ENCODE data around the gene FMC1.

FMC1 gene

DNA sequence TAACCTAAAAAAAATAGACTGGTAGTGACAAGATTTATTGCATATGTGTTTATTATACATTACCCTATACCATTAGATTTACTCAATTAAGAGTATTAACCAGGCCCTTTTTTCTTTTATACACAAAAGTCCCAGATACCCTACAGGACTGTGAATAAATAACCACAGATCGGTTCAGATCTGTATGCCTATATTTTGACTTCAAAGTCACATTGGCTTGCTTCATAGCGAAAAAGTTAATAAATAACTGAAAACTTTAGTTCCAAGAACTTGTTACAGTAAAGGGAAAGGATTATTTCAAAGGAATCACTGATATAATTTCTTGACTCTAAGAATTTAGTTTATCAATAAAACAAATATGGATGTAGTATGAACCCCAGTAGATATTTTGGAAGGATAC lies 41.8 kb upstream of the FMC1 start:
- H3K36me3 ChIP-seq (ENCODE audit: insufficient read depth, low read length) = peaks cover 6% of the 10 kb centered on the region; the same call in 1 of the 2 replicates
- no peaks in the 10 kb centered on the region for H3K4me1 ChIP-seq (ENCODE audit: insufficient read depth, low read length, poor library complexity, severe bottlenecking)
- no peaks in the 10 kb centered on the region for H4K20me1 ChIP-seq (ENCODE audit: insufficient read depth, low read length, poor library complexity, severe bottlenecking)
- no peaks in the 10 kb centered on the region for H3K27me3 ChIP-seq (ENCODE audit: insufficient read depth, low read length, poor library complexity, severe bottlenecking)
- H3K9ac ChIP-seq (ENCODE audit: low read depth, low read length, poor library complexity, severe bottlenecking) = no peak overlapping the region
- no peak for TF ChIP-seq CTCF (conservative IDR thresholded peaks at IDR 0.05; ENCODE audit: low read length)
- TF ChIP-seq EZH2phosphoT487 (IDR thresholded peaks at IDR 0.05; ENCODE audit: borderline replicate concordance) = no peak
- no peaks in the 10 kb centered on the region for H3K9me3 ChIP-seq (ENCODE audit: insufficient read depth, low read depth, low read length)
- no peak overlapping the region for H3K4me3 ChIP-seq (ENCODE audit: low read length, poor library complexity, severe bottlenecking)
- H3K9me2 ChIP-seq (replicated peaks; ENCODE audit: low read depth, low read length) = no peaks in the 10 kb centered on the region
- no peak overlapping the region for H2AFZ ChIP-seq (ENCODE audit: low read length)
- no peak overlapping the region for H3K4me2 ChIP-seq (ENCODE audit: low read depth, low read length, poor library complexity, severe bottlenecking)
- no peaks in the 10 kb centered on the region for H3K79me2 ChIP-seq (ENCODE audit: insufficient read depth, low read length)
- no peaks in the 10 kb centered on the region for H3F3A ChIP-seq (ENCODE audit: low read depth)

DNA sequence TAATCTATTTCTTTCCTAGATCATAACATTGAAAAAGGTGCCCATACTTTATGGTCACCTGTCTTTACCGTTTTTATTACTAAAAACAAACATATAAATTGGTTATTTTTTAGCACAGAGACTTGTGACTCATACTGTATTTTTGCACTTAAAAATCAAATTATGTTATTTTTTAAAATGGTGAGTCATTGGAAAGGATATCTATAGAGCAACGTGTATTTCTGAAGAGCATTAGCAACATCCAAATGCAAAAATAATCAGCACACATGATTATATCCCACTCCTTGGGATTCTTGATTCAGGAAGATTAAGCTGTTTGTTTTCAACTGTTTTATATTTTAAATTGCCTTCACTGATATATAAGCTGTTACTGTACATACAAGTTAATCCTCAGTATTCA lies 40.7 kb upstream of the FMC1 start:
- no peaks in the 10 kb centered on the region for H3F3A ChIP-seq (ENCODE audit: low read depth)
- no peak overlapping the region for H3K4me3 ChIP-seq (ENCODE audit: low read length, poor library complexity, severe bottlenecking)
- H3K4me2 ChIP-seq (ENCODE audit: low read depth, low read length, poor library complexity, severe bottlenecking) = no peak overlapping the region
- H3K9me3 ChIP-seq (ENCODE audit: insufficient read depth, low read depth, low read length) = no peaks in the 10 kb centered on the region
- no peaks in the 10 kb centered on the region for H3K4me1 ChIP-seq (ENCODE audit: insufficient read depth, low read length, poor library complexity, severe bottlenecking)
- H4K20me1 ChIP-seq (ENCODE audit: insufficient read depth, low read length, poor library complexity, severe bottlenecking) = no peaks in the 10 kb centered on the region
- no peak overlapping the region for H2AFZ ChIP-seq (ENCODE audit: low read length)
- H3K36me3 ChIP-seq (ENCODE audit: insufficient read depth, low read length) = peaks cover 5% of the 10 kb centered on the region; the same call in 1 of the 2 replicates
- H3K27me3 ChIP-seq (ENCODE audit: insufficient read depth, low read length, poor library complexity, severe bottlenecking) = no peaks in the 10 kb centered on the region
- no peak for TF ChIP-seq EZH2phosphoT487 (IDR thresholded peaks at IDR 0.05; ENCODE audit: borderline replicate concordance)
- TF ChIP-seq CTCF (conservative IDR thresholded peaks at IDR 0.05; ENCODE audit: low read length) = no peak
- H3K79me2 ChIP-seq (ENCODE audit: insufficient read depth, low read length) = no peaks in the 10 kb centered on the region
- H3K9me2 ChIP-seq (replicated peaks; ENCODE audit: low read depth, low read length) = no peaks in the 10 kb centered on the region
- no peak overlapping the region for H3K9ac ChIP-seq (ENCODE audit: low read depth, low read length, poor library complexity, severe bottlenecking)

DNA sequence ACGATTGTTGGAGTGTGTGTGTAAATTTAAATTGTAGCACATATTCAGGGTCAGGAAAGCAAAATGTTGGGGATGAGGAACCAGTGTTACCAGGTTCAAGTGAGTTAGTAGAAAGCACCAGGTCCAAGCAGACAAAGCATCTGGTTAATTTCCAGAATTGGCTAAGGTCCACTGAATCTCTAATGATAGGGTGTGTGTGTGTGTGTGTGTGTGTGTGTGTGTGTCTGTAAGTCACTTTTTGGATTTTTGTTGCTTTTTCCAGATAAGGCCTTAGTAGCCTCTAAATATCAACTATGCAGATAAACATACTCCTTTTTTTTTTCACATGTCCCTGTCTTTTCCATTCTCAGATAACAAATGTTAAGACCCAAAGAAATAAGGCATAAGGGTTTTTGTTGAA lies 36.6 kb upstream of the FMC1 start:
- H3K9me3 ChIP-seq (ENCODE audit: insufficient read depth, low read depth, low read length) = no peaks in the 10 kb centered on the region
- H3K9ac ChIP-seq (ENCODE audit: low read depth, low read length, poor library complexity, severe bottlenecking) = no peak overlapping the region
- no peak for TF ChIP-seq EZH2phosphoT487 (IDR thresholded peaks at IDR 0.05; ENCODE audit: borderline replicate concordance)
- no peak overlapping the region for H3K4me3 ChIP-seq (ENCODE audit: low read length, poor library complexity, severe bottlenecking)
- no peaks in the 10 kb centered on the region for H4K20me1 ChIP-seq (ENCODE audit: insufficient read depth, low read length, poor library complexity, severe bottlenecking)
- H3K4me2 ChIP-seq (ENCODE audit: low read depth, low read length, poor library complexity, severe bottlenecking) = no peak overlapping the region
- no peaks in the 10 kb centered on the region for H3K27me3 ChIP-seq (ENCODE audit: insufficient read depth, low read length, poor library complexity, severe bottlenecking)
- H3K9me2 ChIP-seq (replicated peaks; ENCODE audit: low read depth, low read length) = no peaks in the 10 kb centered on the region
- H3K4me1 ChIP-seq (ENCODE audit: insufficient read depth, low read length, poor library complexity, severe bottlenecking) = no peaks in the 10 kb centered on the region
- H3F3A ChIP-seq (ENCODE audit: low read depth) = no peaks in the 10 kb centered on the region
- no peaks in the 10 kb centered on the region for H3K36me3 ChIP-seq (ENCODE audit: insufficient read depth, low read length)
- H2AFZ ChIP-seq (ENCODE audit: low read length) = no peak overlapping the region
- no peaks in the 10 kb centered on the region for H3K79me2 ChIP-seq (ENCODE audit: insufficient read depth, low read length)

DNA sequence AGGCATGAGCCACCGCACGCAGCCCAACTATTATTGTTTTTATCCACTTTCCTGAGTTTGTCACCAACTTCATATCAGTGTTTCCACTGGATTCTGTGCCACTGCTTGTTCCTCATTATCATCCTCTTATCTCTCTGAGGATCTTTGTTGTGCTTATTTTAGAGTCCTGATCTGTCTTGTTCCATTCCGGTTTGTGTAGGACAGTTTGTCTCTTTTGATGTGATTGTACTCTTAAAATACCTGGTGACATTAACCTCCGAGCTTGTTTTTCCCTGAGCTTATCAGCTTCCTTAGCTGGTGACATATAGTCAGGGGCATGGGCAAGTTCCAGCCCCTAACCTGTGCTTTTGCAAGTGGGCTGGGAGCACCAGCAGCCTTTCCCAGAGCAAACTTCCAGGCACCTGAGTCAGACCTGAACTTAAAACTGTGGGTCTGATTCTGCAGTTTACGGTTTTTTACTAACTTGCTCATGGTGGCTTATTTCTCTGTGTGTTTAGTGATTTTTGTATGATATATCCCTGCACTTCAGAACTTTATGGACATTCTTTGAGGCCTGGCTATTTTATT lies 23.1 kb upstream of the FMC1 start:
- no peaks in the 10 kb centered on the region for H3K79me2 ChIP-seq (ENCODE audit: insufficient read depth, low read length)
- H4K20me1 ChIP-seq (ENCODE audit: insufficient read depth, low read length, poor library complexity, severe bottlenecking) = no peaks in the 10 kb centered on the region
- no peak for TF ChIP-seq EZH2phosphoT487 (IDR thresholded peaks at IDR 0.05; ENCODE audit: borderline replicate concordance)
- no peak for TF ChIP-seq CTCF (conservative IDR thresholded peaks at IDR 0.05; ENCODE audit: low read length)
- H3K9me2 ChIP-seq (replicated peaks; ENCODE audit: low read depth, low read length) = no peaks in the 10 kb centered on the region
- no peaks in the 10 kb centered on the region for H3K9me3 ChIP-seq (ENCODE audit: insufficient read depth, low read depth, low read length)
- no peak overlapping the region for H3K4me2 ChIP-seq (ENCODE audit: low read depth, low read length, poor library complexity, severe bottlenecking)
- H3K9ac ChIP-seq (ENCODE audit: low read depth, low read length, poor library complexity, severe bottlenecking) = no peak overlapping the region
- H3K27me3 ChIP-seq (ENCODE audit: insufficient read depth, low read length, poor library complexity, severe bottlenecking) = no peaks in the 10 kb centered on the region
- no peaks in the 10 kb centered on the region for H3K36me3 ChIP-seq (ENCODE audit: insufficient read depth, low read length)
- H3F3A ChIP-seq (ENCODE audit: low read depth) = no peaks in the 10 kb centered on the region
- H2AFZ ChIP-seq (ENCODE audit: low read length) = no peak overlapping the region
- no peak overlapping the region for H3K4me3 ChIP-seq (ENCODE audit: low read length, poor library complexity, severe bottlenecking)
- H3K4me1 ChIP-seq (ENCODE audit: insufficient read depth, low read length, poor library complexity, severe bottlenecking) = no peaks in the 10 kb centered on the region
